ENCODE data around the gene SOX5.
"Not testable (repeated sequence)": the region's sequence is repeated elsewhere in the genome, so short reads cannot be mapped to it uniquely, and the experiment has no call there.

SOX5 gene

GRCh38 chr12:23830210-23830609 is 119.3 kb downstream of the SOX5 start:
- DNase-seq, result no peak

DNA sequence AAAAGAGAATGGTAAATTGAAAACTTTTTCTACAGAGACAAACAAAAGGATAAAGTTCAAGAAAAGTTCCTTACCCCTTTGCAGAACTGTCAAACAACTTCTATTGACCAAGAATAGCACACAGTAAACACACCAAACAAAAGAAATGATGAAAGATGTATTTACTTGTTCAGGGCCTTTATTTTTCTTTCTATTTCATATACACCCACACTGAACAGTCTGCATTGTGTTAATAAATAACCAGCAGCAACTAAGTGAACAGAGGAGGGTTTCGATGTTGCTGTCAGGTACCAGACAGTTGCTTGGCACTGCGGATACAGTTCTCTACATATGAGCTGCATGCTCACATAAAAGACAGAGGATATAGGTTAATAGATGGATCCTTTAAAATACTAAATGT is 122.1 kb downstream of the SOX5 start:
- DNase-seq, result no peak

- not testable (repeated sequence) for DNase-seq
These were observed 124.3 kb downstream of the SOX5 start for GRCh38 chr12:23825124-23825523.

- no peak for DNase-seq
These were observed 125.1 kb downstream of the SOX5 start for GRCh38 chr12:23824358-23824757.

DNA sequence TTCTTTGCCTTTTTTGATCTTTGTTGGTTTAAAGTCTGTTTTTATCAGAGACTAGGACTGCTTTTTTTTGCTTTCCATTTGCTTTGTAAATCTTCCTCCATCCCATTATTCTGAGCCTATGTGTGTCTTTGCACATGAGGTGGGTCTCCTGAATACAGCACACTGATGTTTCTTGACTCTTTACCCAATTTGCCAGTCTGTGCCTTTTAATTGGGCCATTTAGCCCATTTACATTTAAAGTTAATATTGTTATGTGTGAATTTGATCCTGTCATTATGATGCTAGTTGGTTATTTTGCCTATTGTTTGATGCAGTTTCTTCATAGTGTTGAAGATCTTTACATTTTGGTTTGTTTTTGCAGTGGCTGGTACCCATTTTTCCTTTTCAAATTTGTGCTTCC is 126.6 kb downstream of the SOX5 start:
- DNase-seq, result not testable (repeated sequence)

DNA sequence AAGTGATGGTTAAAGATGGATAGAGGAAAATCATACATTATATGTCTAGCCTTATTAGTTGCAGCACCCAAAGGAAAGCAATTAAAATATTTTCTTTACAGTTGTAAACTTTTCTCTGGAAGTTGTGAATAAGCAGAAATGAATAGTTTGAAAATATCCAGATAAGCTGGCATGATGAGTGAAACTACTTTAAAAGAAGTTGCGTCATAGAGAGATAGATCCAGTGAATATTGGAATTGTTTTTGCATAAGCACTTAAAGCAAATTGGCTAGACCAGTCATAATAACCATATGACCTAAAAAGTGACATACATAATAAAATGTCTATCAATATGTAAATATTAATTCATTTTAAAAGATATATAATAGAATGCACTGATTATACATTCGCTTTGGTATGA is 132.1 kb downstream of the SOX5 start:
- DNase-seq, result no peak

DNA sequence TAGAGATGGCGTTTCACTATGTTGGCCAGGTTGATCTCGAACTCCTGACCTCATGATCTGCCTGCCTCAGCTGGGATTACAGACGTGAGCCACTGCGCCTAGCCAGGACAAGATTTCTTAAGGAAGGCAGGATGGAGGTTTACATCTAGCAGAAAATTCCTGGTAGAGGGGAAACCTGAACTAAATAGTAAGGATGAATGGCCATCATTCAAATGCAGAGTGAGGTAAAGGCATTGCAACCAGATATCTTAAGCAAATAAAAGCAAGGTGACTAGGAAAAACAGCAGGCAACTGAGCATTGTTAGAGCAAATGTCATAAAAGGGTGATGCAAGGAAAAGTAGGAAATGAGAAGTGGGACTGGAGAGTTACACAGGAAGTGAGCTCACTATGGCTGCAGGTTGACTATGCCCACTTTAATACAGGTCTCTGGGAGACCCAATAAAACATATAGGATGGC is 133.0 kb downstream of the SOX5 start:
- DNase-seq, result no peak

DNA sequence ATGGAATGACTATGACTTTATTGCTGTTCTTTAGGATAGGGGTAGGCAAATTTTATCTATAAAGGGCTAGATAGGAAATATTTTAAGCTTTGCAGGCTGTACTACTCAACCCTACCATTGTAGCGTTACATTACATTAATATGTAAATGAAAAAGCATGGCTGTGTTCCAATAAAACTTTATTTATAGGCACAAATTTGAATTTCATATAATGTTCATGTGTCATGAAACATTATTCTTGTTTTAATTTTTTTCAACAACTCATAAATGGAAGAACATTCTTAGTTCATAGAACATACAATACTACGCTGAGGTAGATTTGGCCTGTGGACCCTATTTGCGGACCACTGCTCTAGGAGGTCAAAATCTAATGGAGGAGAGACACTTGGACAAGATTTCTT is 133.7 kb downstream of the SOX5 start:
- no peak for DNase-seq

DNA sequence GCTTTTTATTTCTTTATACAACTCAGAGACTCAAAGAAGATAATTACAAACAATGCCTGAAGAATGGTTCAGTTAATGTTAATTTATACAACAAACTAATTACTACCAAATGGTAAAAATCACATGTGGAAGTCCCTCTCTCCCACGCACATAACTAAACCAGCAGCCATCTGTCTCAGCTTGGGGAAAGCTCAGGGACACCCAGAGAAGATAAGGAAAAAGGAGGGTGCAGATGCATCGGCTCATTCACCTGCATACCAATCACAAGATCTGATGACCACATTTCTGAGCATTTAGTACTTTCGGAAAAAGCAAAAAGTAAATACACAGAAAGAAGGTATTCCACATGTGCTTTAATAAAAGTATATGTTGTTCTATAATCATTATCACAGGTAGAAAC is 136.3 kb downstream of the SOX5 start:
- DNase-seq, result no peak

DNA sequence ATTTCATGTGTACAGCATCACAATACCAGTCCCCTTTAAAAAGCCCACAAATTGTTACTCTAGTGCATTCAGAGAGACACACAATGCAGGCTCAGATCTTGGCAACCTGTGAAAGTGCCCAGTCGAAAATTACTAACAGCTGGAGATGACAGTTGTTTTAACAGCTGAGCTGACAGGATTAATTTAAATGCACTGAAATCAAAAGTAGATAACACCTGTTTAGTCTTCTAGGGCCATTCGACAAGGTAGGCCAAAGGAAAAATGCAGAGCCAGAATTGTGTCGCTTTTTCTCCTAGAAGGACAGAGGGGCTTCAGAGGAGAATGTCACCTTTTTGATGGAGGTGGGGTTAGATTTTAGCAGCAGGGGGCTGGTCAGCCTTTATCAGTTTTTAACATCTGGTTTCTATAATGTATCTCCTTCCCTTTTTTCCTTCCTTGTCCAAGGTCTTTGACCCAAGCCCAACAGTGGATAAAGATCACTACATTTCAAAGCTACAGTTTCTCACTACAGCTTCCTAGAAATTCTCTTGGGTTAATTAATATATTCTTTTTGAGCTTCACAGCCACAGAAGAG is 139.1 kb downstream of the SOX5 start:
- no peak for DNase-seq

GRCh38 chr12:23803540-23803939 is 145.9 kb downstream of the SOX5 start:
- no peak for DNase-seq

GRCh38 chr12:23795494-23795893 is 154.0 kb downstream of the SOX5 start:
- no peak for DNase-seq

GRCh38 chr12:23781118-23781517 is 168.4 kb downstream of the SOX5 start:
- DNase-seq, result no peak

GRCh38 chr12:23775208-23775607 is 174.3 kb downstream of the SOX5 start:
- no peak for DNase-seq

DNA sequence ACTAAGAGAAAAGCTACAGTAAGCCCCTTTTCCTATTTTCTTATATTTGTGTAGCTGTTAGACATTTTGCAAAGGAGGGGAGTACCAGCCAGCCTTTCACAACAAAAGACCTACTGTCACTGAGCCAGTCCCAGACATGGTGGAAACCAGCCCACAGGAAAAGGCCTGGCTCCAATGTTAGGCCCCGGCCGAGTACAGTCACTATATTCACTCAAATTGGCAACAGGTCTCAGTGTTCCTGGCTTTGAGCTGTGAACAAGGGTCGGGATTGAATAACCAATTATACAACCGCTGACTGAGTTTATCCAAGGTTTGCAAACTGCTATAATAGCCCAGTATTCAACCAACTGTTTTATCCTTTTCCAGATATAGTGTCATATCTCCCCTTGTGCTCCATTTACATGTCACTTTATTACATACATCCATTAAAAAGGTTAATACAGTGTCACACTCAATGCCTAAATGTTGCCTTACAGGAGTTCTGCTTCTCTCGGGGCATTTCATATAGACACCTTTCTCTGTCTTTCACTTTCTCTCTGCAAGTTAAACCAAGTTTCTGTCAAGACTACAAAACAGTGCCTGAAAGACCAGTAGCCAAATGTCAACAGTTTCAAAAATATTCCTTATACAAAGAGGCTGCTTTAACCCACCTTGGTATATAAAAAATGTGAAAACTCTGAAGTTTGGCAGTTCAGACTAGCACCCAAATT is 178.1 kb downstream of the SOX5 start:
- DNase-seq, result no peak

GRCh38 chr12:23770202-23770938 is 179.1 kb downstream of the SOX5 start:
- no peak for DNase-seq

DNA sequence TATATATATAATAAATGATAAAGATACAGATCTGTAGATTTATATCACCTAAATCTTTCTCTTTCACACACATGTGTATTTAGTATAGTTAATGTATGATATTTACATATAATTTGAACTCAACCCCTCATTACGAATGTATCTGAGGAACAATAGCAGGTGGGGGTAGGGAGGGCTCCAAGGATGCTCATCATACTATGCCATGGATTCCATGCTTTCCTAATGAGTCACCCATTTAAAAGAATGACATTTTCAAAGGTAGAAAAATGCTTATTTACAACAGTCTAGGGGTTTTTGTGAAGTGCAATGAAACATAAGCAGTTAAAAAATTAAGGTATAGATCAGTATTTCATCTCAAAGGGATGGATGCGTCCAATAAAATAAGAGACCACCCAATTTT is 181.6 kb downstream of the SOX5 start:
- DNase-seq, result no peak

- DNase-seq, result no peak
These were observed 185.7 kb downstream of the SOX5 start for GRCh38 chr12:23763724-23764123.

GRCh38 chr12:23760495-23760894 is 189.0 kb downstream of the SOX5 start:
- DNase-seq, result no peak

DNA sequence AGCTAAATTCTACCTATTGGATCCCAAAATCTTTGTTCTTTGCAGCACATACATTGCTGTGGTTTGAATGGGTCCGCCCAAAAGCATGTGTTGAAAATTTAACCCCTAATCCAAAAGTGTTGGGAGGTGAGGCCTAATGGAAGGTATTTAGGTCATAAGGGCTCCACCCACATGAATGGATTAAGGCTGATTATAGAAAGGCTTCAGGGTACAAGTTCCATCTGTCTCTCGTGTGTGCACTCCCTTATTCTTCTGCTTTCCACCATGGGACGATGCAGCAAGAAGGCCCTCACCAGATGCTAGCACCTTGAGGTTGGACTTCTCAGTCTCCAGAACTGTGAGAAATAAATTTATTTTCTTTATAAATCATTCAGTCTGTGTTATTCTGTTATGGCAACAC is 190.9 kb downstream of the SOX5 start:
- DNase-seq, result no peak

GRCh38 chr12:23757541-23757962 is 191.9 kb downstream of the SOX5 start:
- no peak for DNase-seq

DNA sequence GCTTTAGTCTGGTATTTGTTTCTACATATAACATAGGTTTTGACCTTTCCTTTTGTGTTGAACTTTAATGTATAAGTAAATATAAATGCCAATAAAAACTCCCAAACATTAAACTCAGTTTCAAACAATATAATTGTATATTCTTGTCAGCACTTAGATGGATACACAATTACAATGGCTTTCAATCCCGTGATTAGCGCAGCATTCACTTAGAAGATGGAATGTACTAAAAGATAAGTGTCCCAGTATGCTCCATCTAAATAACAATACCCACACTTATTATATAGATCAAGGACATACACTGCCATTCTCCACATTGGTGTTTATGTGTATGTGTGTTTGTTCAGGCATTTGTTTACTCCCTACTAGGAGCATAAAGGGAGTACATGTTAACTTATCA is 193.1 kb downstream of the SOX5 start:
- no peak for DNase-seq

DNA sequence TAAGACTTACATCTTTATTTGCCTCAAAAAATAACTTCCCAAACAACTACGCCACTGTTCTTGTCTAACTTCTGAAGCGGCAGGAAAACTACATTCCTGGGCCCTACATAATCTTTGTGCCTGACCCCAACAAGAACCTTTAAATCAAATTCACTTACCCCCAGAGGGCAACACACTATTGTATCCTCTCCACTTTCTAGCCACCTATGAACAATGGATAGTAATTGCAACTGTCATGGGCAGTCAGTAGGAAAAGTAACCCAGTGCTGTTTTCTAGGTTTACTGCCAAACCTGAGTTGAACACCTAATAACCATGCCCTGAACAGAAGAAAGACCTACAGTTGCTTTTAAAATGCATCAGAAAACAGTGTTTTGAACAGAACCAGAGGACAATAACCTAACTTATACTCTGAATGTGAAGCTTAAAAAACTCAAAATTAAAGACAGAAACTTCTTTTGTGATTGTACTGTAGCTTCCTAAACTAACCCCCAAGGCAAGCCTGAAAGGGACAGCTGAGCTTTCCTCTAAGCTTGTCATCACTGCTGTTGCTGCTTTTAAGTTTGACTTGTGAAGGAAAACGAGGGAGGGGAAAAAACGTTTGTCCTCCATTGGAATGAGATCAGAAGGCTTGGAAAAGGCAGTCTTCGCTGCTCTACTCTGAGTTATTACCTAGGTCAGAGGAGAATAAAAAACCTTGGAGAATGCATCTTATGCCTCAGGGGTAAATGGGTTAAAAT is 195.7 kb downstream of the SOX5 start:
- no peak for DNase-seq

DNA sequence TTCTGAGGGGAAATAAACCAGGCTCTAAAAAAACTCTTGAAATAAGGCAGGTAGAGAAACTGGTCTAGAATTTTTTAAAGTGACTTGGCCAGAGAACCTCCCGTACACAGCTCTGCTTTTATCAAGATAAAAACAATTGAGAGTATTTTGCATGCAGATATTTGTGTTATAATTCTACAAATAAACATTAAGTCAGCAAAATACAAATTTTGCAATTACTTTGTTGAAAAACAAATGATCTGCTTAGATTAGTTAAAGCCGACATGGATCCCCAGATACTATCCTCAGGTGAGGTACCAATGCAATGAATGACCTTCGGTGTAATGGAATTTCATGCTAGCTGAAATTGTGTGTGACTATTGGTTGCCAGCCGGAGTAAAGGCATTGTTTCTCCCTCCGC is 197.2 kb downstream of the SOX5 start:
- DNase-seq, result no peak

All from NCI-H187 treated with DMSO at 0.1 percent for 48 hours (cell line).